K562 (cell line): ENCODE data around the gene C5AR2. TPM values are rescaled to one million over a fixed set of nuclear protein-coding genes. Genes with fewer than 3 reads are reported as not detected.

Source experiments
- MTA2 ChIP-seq: fragments of 450-650 bp; IDR thresholded peaks from 2 replicates; pipeline ENCODE4 v1.6.1; 2016; ENCODE audit warnings: low read depth
- RAD21 ChIP-seq, 2 experiments: fragments of 250-450 bp in 1 of 2; fragments of 450-650 bp in 1 of 2; sonication (Bioruptor Pico) in 1 of 2; formaldehyde crosslinking in 1 of 2; IDR thresholded peaks in 1 of 2; conservative IDR thresholded peaks in 1 of 2; 2 replicates each; pipeline versions ENCODE4 v1.4.0 to v1.8.0; 2020 to 2022; ENCODE audit warnings: mild to moderate bottlenecking in 2 of 2, moderate library complexity in 1 of 2
- ZBTB26 ChIP-seq: fragments of 450-650 bp; formaldehyde crosslinking; IDR thresholded peaks from 2 replicates; pipeline ENCODE4 v1.4.0; 2022; ENCODE audit warnings: missing genetic modification characterization
- ZC3H11A ChIP-seq: IDR thresholded peaks from 2 replicates; pipeline ENCODE4 v1.6.1; 2012; ENCODE audit warnings: low read depth, low read length, improper control_type of control experiment
- ZNF407 ChIP-seq: fragments of 450-650 bp; IDR thresholded peaks from 2 replicates; pipeline ENCODE4 v1.6.1; 2016; ENCODE audit warnings: low read depth
- polyA plus RNA-seq, 8 experiments: library from polyadenylated mRNA; depleted of rRNA in 4 of 8; stranded (reverse) in 5 of 8; unstranded in 3 of 8; fragments of >200 nt; fragmentation: Nextera tagmentation in 2 of 8; fragmentation: Illumina TruSeq in 1 of 8; extraction: Ambion mirVana in 2 of 8; extraction: Trizol in 1 of 8; gene quantifications; 2 replicates each; pipeline versions ENCODE4 v1.2.1 to v1.2.3, GENCODE V29; 2011 to 2014; ENCODE audit warnings: inconsistent platforms in 1 of 8, missing spikeins in 1 of 8
- total RNA-seq, 7 experiments: library from RNA; depleted of rRNA in 6 of 7; stranded (reverse); fragments of >200 nt in 6 of 7; fragmentation: Illumina TruSeq in 2 of 7; extraction: Trizol in 2 of 7; gene quantifications; 2 replicates each; pipeline versions ENCODE4 v1.2.1 to v1.2.3, GENCODE V29; 2011 to 2021; ENCODE audit warnings: low replicate concordance in 1 of 7

C5AR2 gene
- total and polyA plus RNA-seq, 9 of the 15 experiments (the other 6 are each of a cell fraction or from before 2014, with no cell fraction given) = 0.01 to 1.1 (median 0.13) TPM

GRCh38 chr19:47357788-47358680, 26.1 kb downstream of the C5AR2 start (continued):
- TF ChIP-seq RAD21 (CRISPR knock-in tag; conservative IDR thresholded peaks at IDR 0.05 in 1 of 2, IDR thresholded peaks at IDR 0.05 in 1 of 2) (peak in 1 of 2 experiments; percentile 28; a peak in 2 of 4 replicates), MTA2 (no peak), ZNF407 (no peak), ZC3H11A (no peak), ZBTB26 (no peak)
